ENCODE measurements around the gene MDM2. TPM values are rescaled to one million over a fixed set of nuclear protein-coding genes. Genes with fewer than 3 reads are reported as not detected.
"Not testable (repeated sequence)": the region's sequence is repeated elsewhere in the genome, so short reads cannot be mapped to it uniquely, and the experiment has no call there.

MDM2 gene
- total RNA-seq, 1 donor from 2014 or later = 75.9 TPM

- Histone ChIP-seq H3K4me1 (no peaks in the 10 kb centered on the region), H3K4me3 (no peak overlapping the region), H3K27me3 (no peaks in the 10 kb centered on the region), H3K36me3 (peaks cover 0 to 85% of the 10 kb centered on the region in 2 donors), H3K27ac (no peak overlapping the region), H3K9me3 (no peaks in the 10 kb centered on the region)
- no peak for DNase-seq (ENCODE audit: extremely low spot score in 2 of 2)
- intact Hi-C loops (cut with DNase I) = no loop called here
- TF ChIP-seq POLR2A (IDR thresholded peaks at IDR 0.05) (no peak), CTCF (IDR thresholded peaks at IDR 0.05) (no peak), POLR2AphosphoS5 (IDR thresholded peaks at IDR 0.05; ENCODE audit: insufficient read depth in 1 of 2, low read depth in 1 of 2) (no peak)
Observed at GRCh38 chr12:68837215-68837614, 29.2 kb downstream of the MDM2 start.

- TF ChIP-seq POLR2AphosphoS5 (IDR thresholded peaks at IDR 0.05; ENCODE audit: insufficient read depth in 1 of 2, low read depth in 1 of 2) (no peak), POLR2A (IDR thresholded peaks at IDR 0.05) (no peak), CTCF (IDR thresholded peaks at IDR 0.05) (no peak)
- intact Hi-C loops (cut with DNase I) = no loop called here
- no peak for DNase-seq (ENCODE audit: extremely low spot score in 2 of 2)
- Histone ChIP-seq H3K9me3 (no peaks in the 10 kb centered on the region), H3K27ac (no peak overlapping the region), H3K27me3 (no peaks in the 10 kb centered on the region), H3K4me3 (no peak overlapping the region), H3K4me1 (no peaks in the 10 kb centered on the region), H3K36me3 (peaks cover 0 to 80% of the 10 kb centered on the region in 2 donors)
Observed at GRCh38 chr12:68838046-68838886, 30.3 kb downstream of the MDM2 start.

GRCh38 chr12:68839183-68840147, 31.5 kb downstream of the MDM2 start:
- H3K36me3 ChIP-seq = peaks cover 0 to 69% of the 10 kb centered on the region in 2 donors
- DNase-seq (ENCODE audit: extremely low spot score in 2 of 2) = no peak

DNA sequence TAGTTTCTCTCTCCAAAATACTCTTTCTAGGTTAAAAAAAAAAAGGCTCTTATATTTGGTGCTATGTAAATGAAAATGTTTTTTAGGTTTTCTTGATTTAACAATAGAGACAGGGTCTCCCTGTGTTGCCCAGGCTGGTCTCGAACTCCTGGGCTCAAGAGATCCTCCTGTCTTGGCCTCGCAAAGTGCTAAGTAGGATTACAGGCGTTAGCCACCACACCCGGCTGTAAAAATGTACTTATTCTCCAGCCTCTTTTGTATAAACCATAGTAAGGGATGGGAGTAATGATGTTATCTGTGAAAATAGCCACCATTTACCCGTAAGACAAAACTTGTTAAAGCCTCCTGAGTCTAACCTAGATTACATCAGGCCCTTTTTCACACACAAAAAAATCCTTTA, 33.2 kb downstream of the MDM2 start:
- H3K27ac ChIP-seq; H3K4me3 ChIP-seq; H3K9me3 ChIP-seq; intact Hi-C loops (cut with DNase I); H3K4me1 ChIP-seq; DNase-seq (ENCODE audit: extremely low spot score in 2 of 2); H3K27me3 ChIP-seq: not testable (repeated sequence)
- H3K36me3 ChIP-seq = peaks cover 0 to 55% of the 10 kb centered on the region in 2 donors

More at GRCh38 chr12:68839183-68840147, 31.5 kb downstream of the MDM2 start:
- Histone ChIP-seq H3K27ac (no peak overlapping the region), H3K4me1 (no peaks in the 10 kb centered on the region), H3K4me3 (no peak overlapping the region), H3K9me3 (no peaks in the 10 kb centered on the region), H3K27me3 (no peaks in the 10 kb centered on the region)
- TF ChIP-seq POLR2AphosphoS5 (IDR thresholded peaks at IDR 0.05; ENCODE audit: insufficient read depth in 1 of 2, low read depth in 1 of 2) (no peak), POLR2A (IDR thresholded peaks at IDR 0.05) (no peak), CTCF (IDR thresholded peaks at IDR 0.05) (no peak)
- intact Hi-C loops (cut with DNase I) = no loop called here

- no peaks in the 10 kb centered on the region for H3K4me1 ChIP-seq
- DNase-seq (ENCODE audit: extremely low spot score in 2 of 2) = no peak
- no peaks in the 10 kb centered on the region for H3K9me3 ChIP-seq
- TF ChIP-seq POLR2AphosphoS5 (IDR thresholded peaks at IDR 0.05; ENCODE audit: insufficient read depth in 1 of 2, low read depth in 1 of 2) (no peak), POLR2A (IDR thresholded peaks at IDR 0.05) (no peak), CTCF (IDR thresholded peaks at IDR 0.05) (no peak)
- intact Hi-C loops (cut with DNase I) = no loop called here
- H3K27ac ChIP-seq = no peak overlapping the region
- peaks cover 0 to 55% of the 10 kb centered on the region in 2 donors for H3K36me3 ChIP-seq
- H3K27me3 ChIP-seq = no peaks in the 10 kb centered on the region
- no peak overlapping the region for H3K4me3 ChIP-seq
Observed at GRCh38 chr12:68841717-68842116, 33.7 kb downstream of the MDM2 start.

All from vagina (tissue), 2 donors.